Measurements from ENCODE around the gene LRRC8C.

DNA sequence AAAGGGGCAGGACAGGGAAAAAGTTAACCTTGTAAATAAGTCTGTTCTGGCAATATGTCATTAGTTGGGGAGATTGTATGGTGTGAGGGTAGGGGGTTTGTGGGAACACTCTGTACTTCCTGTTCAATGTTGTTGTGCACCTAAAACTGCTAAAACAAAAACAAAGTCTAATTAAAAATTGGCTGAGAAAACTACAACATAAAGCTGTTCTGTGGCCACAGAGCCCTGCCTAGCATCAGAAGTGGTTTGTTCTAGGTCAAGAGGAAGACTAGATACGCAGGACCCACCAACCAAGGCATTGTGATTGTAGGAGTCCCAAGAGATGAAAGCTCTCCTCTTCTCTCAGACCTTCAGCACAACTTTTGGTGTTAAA lies 106.9 kb downstream of the LRRC8C start:
- TF ChIP-seq REST (IDR thresholded peaks at IDR 0.05; ENCODE audit: unreplicated experiment) (no peak), CTCF (conservative IDR thresholded peaks at IDR 0.05; ENCODE audit: low read depth in 2 of 2) (no peak), POLR2AphosphoS5 (IDR thresholded peaks at IDR 0.05; ENCODE audit: low read depth) (no peak), EZH2phosphoT487 (IDR thresholded peaks at IDR 0.05; ENCODE audit: unreplicated experiment) (no peak), EZH2 (IDR thresholded peaks at IDR 0.05; ENCODE audit: low read depth, unreplicated experiment) (no peak), STAT1 (IDR thresholded peaks at IDR 0.05; ENCODE audit: unreplicated experiment) (no peak), CREB1 (CRISPR knock-in tag; IDR thresholded peaks at IDR 0.05; ENCODE audit: low read depth) (no peak), ZNF331 (CRISPR knock-in tag; IDR thresholded peaks at IDR 0.05; ENCODE audit: low read depth) (no peak)

All from GM23338 (cell line).